NCI-H2081 (cell line): ENCODE results near the gene ASAH2.
A peak's percentile ranks its signal among the peaks of the same experiment; 100 is the strongest.
"Not testable (repeated sequence)": the region's sequence is repeated elsewhere in the genome, so short reads cannot be mapped to it uniquely, and the experiment has no call there.

Experiments
- DNase-seq, 2 experiments: peaks; one replicate each; lab custom pipeline; 2025; lab: John Stamatoyannopoulos, UW

Gene ASAH2

GRCh38 chr10:50254479-50254878 is 3.2 kb upstream of the ASAH2 start:
- DNase-seq: no peak

- no peak for DNase-seq
Measured at GRCh38 chr10:50250096-50250854, 1.0 kb downstream of the ASAH2 start.

- DNase-seq: no peak
Measured at GRCh38 chr10:50248598-50248997, 2.7 kb downstream of the ASAH2 start.

GRCh38 chr10:50248062-50248461 is 3.3 kb downstream of the ASAH2 start:
- no peak for DNase-seq

GRCh38 chr10:50244201-50244600 is 7.1 kb downstream of the ASAH2 start:
- DNase-seq: no peak

GRCh38 chr10:50242777-50243176 is 8.5 kb downstream of the ASAH2 start:
- DNase-seq: no peak

GRCh38 chr10:50241478-50241877 is 9.8 kb downstream of the ASAH2 start:
- DNase-seq: not testable (repeated sequence)

GRCh38 chr10:50234486-50234885 is 16.8 kb downstream of the ASAH2 start:
- no peak for DNase-seq

- DNase-seq: no peak
Measured at GRCh38 chr10:50232261-50232639, 19.1 kb downstream of the ASAH2 start.

- DNase-seq: no peak
Measured at GRCh38 chr10:50231515-50232260, 19.6 kb downstream of the ASAH2 start.

GRCh38 chr10:50229460-50229859 is 21.9 kb downstream of the ASAH2 start:
- no peak for DNase-seq

- no peak for DNase-seq
Measured at GRCh38 chr10:50228672-50229071, 22.6 kb downstream of the ASAH2 start.

- no peak for DNase-seq
Measured at GRCh38 chr10:50226610-50227009, 24.7 kb downstream of the ASAH2 start.

- DNase-seq: peak; percentile 56 to 68
Measured at GRCh38 chr10:50224330-50224952, 26.9 kb downstream of the ASAH2 start.

GRCh38 chr10:50222199-50222598 is 29.1 kb downstream of the ASAH2 start:
- DNase-seq: no peak

GRCh38 chr10:50221470-50221869 is 29.8 kb downstream of the ASAH2 start:
- no peak for DNase-seq

GRCh38 chr10:50219646-50220045 is 31.7 kb downstream of the ASAH2 start:
- DNase-seq: no peak

GRCh38 chr10:50219200-50219599 is 32.1 kb downstream of the ASAH2 start:
- no peak for DNase-seq

GRCh38 chr10:50216894-50217293 is 34.4 kb downstream of the ASAH2 start:
- DNase-seq: peak in 1 of 2 experiments; percentile 37

GRCh38 chr10:50216418-50216817 is 34.9 kb downstream of the ASAH2 start:
- no peak for DNase-seq

GRCh38 chr10:50211670-50212069 is 39.6 kb downstream of the ASAH2 start:
- no peak for DNase-seq

GRCh38 chr10:50210876-50211275 is 40.4 kb downstream of the ASAH2 start:
- peak in 1 of 2 experiments; percentile 24 for DNase-seq
